A549 treated with RU486 at 1 μM for 4 hours (cell line): ENCODE data around the gene GOLGA6L7. TPM values are rescaled to one million over a fixed set of nuclear protein-coding genes. Genes with fewer than 3 reads are reported as not detected.

ENCODE experiments used
- total RNA-seq: library from RNA; stranded (reverse); fragments of 200-300 nt; extraction: Qiagen RNA extraction; gene quantifications from 5 replicates; pipeline ENCODE4 v1.2.3, GENCODE V29; 2022; ENCODE audit warnings: low read depth

GOLGA6L7 gene, protein sequence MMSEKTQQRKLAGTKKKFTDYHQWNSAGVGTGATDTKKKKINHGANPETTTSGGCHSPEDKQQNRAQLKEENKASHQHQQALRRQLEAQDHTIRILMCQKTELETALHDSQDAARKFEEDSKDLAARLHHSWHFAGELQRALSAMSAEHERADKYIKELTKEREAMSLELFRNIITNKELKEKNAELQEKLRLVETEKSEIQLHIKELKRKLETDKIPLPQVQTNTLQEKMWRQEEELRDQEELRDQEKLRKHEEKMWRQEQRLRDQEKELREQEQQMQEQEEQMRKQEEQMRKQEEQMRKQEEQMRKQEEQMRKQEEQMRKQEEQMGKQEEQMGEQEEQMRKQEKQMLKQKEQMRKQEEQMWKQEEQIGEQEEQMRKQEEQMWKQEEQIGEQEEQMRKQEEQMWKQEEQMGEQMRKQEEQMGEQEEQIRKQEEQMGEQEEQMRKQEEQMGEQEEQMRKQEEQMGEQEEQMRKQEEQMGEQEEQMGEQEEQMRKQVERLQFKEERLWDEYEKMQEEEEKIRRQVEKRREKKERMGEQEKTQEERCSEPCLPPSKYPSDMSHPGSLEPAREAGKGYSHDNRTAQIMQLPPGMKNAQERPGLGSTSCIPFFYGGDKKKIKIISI
- total RNA-seq: not detected in 5 replicates

GRCh38 chr15:28848521-28848920 is at the start of gene GOLGA6L7:
TSS of gene GOLGA6L7 (minus strand) at chr15:28848644. CDS start at chr15:28848549, 95 bp downstream.

DNA sequence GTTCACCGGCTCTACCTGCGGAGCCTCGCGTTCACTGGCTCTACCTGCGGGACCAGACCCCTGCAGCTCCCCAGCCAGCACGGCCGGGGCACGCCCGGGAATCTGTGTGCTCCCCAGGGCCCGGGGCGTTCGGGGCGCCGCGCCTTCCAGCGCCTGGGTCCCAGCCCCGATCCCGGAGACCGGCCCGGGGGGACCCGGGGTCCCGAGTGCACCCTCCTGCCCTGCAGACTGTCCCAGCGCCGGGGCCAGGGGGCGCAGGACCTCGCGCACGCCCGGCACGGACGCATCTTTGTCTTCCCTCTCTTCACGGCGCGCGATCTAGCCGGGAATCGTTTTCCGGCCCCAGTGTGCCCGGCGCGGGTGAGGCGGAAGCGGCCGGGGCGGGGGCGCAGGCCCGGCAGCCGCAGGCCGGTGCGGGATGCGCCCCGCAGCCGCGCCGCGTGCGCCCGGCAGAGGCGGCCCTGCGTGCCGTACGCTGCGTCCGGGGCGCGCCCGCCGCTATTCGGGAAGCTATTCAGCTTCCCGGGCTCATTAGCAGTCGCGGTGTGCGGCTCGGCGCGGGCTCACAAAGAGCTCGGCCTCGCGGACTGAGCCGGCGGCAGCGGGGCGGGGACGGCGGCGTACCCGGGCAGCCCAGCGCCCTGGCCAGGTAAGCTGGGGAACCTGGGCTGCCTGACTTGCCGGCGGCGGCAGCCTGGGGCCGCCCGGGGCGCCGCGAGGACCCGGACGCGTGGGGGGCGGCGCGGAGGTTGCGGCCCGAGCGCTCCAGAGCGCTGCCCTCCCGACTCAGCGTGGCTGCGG is 37.4 kb upstream of the GOLGA6L7 start, which contains the start of gene APBA2:
APBA2 (plus strand) TSS at position 345 of the 801 bp plus-strand sequence. CDS start 167,911 bp downstream, outside the sequence.

Other genes with a start within 250 kb of the GOLGA6L7 start
- gene GOLGA8M, start 136.2 kb downstream of the GOLGA6L7 start, total RNA-seq: 0.10 to 0.29 TPM in 2 of 5 replicates, not detected in the others
- gene APBA2, start 37.3 kb upstream of the GOLGA6L7 start, total RNA-seq: 16.0 to 20.6 TPM (median 18.1 TPM) in 5 replicates